Mammary epithelial cell (primary cell): Measurements from ENCODE around the gene GPR75.

Source experiments
- CTCF ChIP-seq, 2 donors: IDR thresholded peaks in 1 of 2; conservative IDR thresholded peaks in 1 of 2; 2 replicates each; pipeline ENCODE4 v1.5.1; 2011 to 2012; ENCODE audit warnings: inconsistent platforms in 2 of 2, low read length in 2 of 2, mild to moderate bottlenecking in 2 of 2, control low read depth in 1 of 2, low read depth in 1 of 2; ENCODE audit not compliant: insufficient read depth in 1 of 2; ENCODE audit errors: extremely low read depth in 1 of 2
- EZH2 ChIP-seq: IDR thresholded peaks from 2 replicates; pipeline ENCODE4 v1.6.1; 2012; ENCODE audit warnings: low read length, inconsistent platforms, borderline replicate concordance

GRCh38 chr2:53861824-53862223 is 2.1 kb upstream of the GPR75 start:
- TF ChIP-seq CTCF (conservative IDR thresholded peaks at IDR 0.05 in 1 of 2, IDR thresholded peaks at IDR 0.05 in 1 of 2; ENCODE audit: extremely low read depth in 1 of 2, insufficient read depth in 1 of 2, low read depth in 1 of 2, low read length in 2 of 2) = no peak
- TF ChIP-seq EZH2 = no peak
